Measurements from ENCODE around the gene CAMK4.

DNA sequence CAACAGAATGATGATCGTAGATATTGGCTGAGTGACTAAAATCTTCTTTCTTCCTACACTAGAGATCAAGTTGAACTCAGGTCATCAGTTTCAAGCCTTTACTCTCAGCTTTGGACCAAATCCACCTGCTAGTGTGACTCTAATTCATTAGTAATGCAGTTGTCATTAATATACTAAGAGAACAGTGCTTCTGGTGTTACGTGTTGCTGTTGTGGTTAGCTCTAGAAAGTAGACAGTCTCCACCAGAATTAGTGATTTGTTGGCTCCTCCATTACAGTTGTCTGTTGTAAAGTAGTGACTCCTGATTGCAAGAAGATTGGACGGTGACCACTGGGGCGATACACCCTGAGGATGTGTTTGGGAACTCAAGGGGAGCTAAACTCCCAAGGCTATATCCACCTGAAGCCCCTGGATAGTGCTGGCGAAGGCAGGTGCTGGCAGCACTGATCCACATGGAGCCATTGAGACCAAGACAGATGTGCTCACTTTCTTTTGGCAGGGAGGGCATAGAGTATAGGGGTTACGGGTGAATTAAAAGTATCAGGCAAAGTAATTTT, 3.1 kb downstream of the CAMK4 start:
- TF ChIP-seq, protein P1, sequence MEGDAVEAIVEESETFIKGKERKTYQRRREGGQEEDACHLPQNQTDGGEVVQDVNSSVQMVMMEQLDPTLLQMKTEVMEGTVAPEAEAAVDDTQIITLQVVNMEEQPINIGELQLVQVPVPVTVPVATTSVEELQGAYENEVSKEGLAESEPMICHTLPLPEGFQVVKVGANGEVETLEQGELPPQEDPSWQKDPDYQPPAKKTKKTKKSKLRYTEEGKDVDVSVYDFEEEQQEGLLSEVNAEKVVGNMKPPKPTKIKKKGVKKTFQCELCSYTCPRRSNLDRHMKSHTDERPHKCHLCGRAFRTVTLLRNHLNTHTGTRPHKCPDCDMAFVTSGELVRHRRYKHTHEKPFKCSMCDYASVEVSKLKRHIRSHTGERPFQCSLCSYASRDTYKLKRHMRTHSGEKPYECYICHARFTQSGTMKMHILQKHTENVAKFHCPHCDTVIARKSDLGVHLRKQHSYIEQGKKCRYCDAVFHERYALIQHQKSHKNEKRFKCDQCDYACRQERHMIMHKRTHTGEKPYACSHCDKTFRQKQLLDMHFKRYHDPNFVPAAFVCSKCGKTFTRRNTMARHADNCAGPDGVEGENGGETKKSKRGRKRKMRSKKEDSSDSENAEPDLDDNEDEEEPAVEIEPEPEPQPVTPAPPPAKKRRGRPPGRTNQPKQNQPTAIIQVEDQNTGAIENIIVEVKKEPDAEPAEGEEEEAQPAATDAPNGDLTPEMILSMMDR (IDR thresholded peaks at IDR 0.05; ENCODE audit: insufficient read depth, low read depth, low read length), result no peak
- no peak for TF ChIP-seq EZH2 (IDR thresholded peaks at IDR 0.05; ENCODE audit: insufficient read depth, low read length)
